ENCODE measurements around the gene PTCHD4.

Gene PTCHD4

DNA sequence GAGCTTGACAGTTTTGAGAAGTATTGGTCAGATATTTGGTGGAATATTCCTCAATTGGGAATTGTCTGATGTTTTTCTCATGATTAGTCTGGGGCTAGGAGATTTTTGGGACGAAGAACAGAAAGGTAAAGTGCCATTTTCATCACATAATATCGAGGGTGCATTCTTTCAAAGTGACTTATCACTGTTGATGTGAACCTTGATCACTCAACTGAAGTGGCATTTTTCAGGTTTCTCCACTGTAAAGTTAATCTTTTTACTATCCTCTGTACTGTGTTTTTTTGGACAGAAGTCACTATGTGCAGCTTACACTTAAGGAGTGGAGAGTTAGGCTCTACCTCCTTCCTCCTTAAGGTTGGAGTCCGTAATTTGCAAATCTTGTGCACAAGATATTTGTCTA lies 39.2 kb downstream of the PTCHD4 start:
- Histone ChIP-seq H3K27ac (ENCODE audit: low read length) (no peak overlapping the region), H3K9ac (ENCODE audit: low read depth, low read length) (no peak overlapping the region), H3K36me3 (ENCODE audit: insufficient read depth, low read depth, low read length) (no peaks in the 10 kb centered on the region), H3K4me1 (ENCODE audit: insufficient read depth, low read length) (peaks cover 10% of the 10 kb centered on the region; the same call in 1 of the 2 replicates), H3K27me3 (ENCODE audit: insufficient read depth, low read length) (peaks cover 40% of the 10 kb centered on the region), H3K4me3 (ENCODE audit: low read length) (no peak overlapping the region), H3K9me3 (ENCODE audit: insufficient read depth, low read depth, low read length) (no peaks in the 10 kb centered on the region)

DNA sequence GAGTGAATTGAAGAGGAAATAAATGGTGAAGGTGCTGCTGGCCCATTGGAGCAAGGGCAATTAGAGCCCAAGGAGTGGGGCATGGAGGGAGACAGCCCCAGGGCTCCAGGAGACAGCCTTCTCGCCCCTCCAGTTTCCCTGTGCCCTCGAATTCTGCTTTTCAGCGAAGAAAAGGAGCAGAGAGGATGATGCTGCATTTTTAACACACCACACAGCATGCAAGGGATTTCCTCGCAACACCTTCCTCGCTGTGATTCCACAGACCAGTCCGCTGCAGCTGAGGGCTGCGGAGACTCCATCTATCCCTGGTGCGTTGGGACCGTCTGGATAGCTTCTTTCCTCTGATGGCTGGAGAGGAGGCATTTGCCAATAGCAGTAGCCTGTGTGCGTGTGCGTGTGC lies 41.7 kb downstream of the PTCHD4 start:
- H3K9ac ChIP-seq (ENCODE audit: low read depth, low read length), result no peak overlapping the region
- H3K36me3 ChIP-seq (ENCODE audit: insufficient read depth, low read depth, low read length), result no peaks in the 10 kb centered on the region
- no peak overlapping the region for H3K27ac ChIP-seq (ENCODE audit: low read length)
- peaks cover 43% of the 10 kb centered on the region for H3K27me3 ChIP-seq (ENCODE audit: insufficient read depth, low read length)
- H3K4me3 ChIP-seq (ENCODE audit: low read length), result peak overlapping the region; percentile 58
- peaks cover 10% of the 10 kb centered on the region; the same call in 1 of the 2 replicates for H3K4me1 ChIP-seq (ENCODE audit: insufficient read depth, low read length)
- H3K9me3 ChIP-seq (ENCODE audit: insufficient read depth, low read depth, low read length), result no peaks in the 10 kb centered on the region

DNA sequence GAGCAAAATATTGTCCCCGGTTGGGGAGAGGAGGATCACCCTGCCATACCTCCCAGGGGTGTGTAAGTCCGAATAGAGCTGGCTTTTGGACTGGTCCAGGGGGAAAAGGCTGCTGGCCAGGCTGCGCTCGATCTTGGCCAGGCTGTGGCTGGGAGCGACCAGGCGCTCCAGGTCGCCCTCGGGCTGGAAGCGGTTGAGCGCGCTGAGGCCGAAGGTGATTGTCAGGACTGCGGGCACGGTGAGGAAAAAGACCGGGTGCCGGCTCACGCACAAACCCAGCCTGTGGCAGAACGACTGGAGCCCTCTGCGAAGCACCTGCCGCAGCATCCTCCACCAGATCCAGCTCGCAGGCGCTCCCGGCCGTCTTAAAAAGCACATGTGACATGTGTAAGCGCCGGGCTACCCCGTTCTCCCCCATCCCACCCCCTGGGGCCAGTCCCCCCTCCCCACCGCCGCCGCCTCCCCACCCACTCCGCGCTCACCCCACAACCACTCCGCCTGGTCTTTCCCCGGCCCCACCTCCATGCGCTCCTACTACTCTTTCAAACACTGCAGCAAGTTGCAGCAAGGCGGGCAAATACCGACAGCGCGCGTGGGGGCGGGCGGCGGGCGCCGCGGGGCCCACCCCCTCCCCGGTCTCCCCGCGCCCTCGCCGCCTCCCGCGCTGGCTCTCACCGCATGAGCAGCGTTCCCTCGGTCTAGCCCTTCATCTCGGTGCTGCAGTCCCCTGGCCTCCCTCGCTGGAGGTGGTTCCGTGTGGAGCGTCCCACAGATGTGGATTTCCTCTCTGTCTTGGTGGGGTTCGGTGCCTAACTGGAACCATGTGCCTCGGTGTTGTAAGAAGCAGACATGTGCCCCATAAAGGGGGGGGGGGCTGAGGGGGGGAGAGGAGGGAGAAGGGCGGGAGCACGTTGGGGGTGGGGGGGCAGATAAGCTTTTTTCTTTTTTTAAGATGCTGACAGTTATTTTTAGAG lies 42.4 kb downstream of the PTCHD4 start:
- Histone ChIP-seq H3K4me3 (ENCODE audit: low read length) (peak overlapping the region; percentile 65), H3K36me3 (ENCODE audit: insufficient read depth, low read depth, low read length) (no peaks in the 10 kb centered on the region), H3K4me1 (ENCODE audit: insufficient read depth, low read length) (peaks cover 4% of the 10 kb centered on the region; the same call in 1 of the 2 replicates), H3K27ac (ENCODE audit: low read length) (no peak overlapping the region), H3K9me3 (ENCODE audit: insufficient read depth, low read depth, low read length) (no peaks in the 10 kb centered on the region), H3K27me3 (ENCODE audit: insufficient read depth, low read length) (peaks cover 43% of the 10 kb centered on the region), H3K9ac (ENCODE audit: low read depth, low read length) (no peak overlapping the region)

DNA sequence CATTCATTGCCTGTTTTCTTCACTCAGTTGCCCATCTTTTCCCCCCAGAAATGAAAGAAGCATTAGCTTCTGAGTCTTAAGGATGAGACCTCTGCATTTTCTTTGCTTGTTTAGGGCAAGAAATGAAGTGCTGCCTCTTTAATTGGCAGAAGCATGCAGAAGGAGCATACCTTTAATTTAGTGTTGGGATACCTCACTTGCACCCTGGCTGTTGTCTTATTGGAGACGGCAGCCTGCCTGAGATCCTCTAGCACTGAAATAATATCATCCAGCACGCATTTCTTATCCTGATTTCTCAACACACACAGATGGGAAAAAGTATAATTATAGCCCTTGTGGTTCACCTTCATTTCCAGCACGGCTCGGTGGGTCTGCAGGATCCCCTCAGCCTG lies 43.1 kb downstream of the PTCHD4 start:
- no peak overlapping the region for H3K9ac ChIP-seq (ENCODE audit: low read depth, low read length)
- peak overlapping the region; percentile 65 for H3K4me3 ChIP-seq (ENCODE audit: low read length)
- no peaks in the 10 kb centered on the region for H3K36me3 ChIP-seq (ENCODE audit: insufficient read depth, low read depth, low read length)
- no peaks in the 10 kb centered on the region for H3K9me3 ChIP-seq (ENCODE audit: insufficient read depth, low read depth, low read length)
- no peak overlapping the region for H3K27ac ChIP-seq (ENCODE audit: low read length)
- H3K27me3 ChIP-seq (ENCODE audit: insufficient read depth, low read length), result peaks cover 43% of the 10 kb centered on the region
- peaks cover 4% of the 10 kb centered on the region; the same call in 1 of the 2 replicates for H3K4me1 ChIP-seq (ENCODE audit: insufficient read depth, low read length)

DNA sequence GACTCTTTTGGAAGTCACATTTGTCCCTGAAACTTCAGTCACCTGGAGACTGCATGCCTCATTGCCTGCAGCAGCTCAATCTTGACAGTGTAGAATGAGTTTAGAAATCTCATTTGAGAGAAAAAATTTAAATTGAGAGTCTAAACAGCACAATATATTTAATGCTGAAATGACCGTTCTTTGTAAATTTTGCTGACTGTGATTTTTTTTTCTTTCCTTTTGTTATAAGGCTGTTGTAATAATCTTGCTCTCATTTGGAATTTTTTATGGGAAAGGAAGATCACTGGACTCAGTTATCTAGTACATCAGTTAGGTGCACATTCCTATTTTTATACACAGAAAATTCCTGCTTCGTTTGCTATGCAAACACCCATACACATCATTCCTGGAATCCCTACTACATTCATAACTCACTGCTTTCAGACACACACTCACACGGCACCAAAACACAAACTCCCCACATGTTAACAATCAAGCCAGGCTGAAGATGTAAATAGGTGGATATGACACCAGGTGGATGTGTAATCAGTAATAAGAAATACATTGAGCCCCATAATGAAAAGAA lies 43.8 kb downstream of the PTCHD4 start:
- H3K27ac ChIP-seq (ENCODE audit: low read length), result no peak overlapping the region
- peaks cover 4% of the 10 kb centered on the region; the same call in 1 of the 2 replicates for H3K4me1 ChIP-seq (ENCODE audit: insufficient read depth, low read length)
- H3K9me3 ChIP-seq (ENCODE audit: insufficient read depth, low read depth, low read length), result no peaks in the 10 kb centered on the region
- peaks cover 43% of the 10 kb centered on the region for H3K27me3 ChIP-seq (ENCODE audit: insufficient read depth, low read length)
- no peak overlapping the region for H3K4me3 ChIP-seq (ENCODE audit: low read length)
- no peaks in the 10 kb centered on the region for H3K36me3 ChIP-seq (ENCODE audit: insufficient read depth, low read depth, low read length)
- H3K9ac ChIP-seq (ENCODE audit: low read depth, low read length), result no peak overlapping the region

DNA sequence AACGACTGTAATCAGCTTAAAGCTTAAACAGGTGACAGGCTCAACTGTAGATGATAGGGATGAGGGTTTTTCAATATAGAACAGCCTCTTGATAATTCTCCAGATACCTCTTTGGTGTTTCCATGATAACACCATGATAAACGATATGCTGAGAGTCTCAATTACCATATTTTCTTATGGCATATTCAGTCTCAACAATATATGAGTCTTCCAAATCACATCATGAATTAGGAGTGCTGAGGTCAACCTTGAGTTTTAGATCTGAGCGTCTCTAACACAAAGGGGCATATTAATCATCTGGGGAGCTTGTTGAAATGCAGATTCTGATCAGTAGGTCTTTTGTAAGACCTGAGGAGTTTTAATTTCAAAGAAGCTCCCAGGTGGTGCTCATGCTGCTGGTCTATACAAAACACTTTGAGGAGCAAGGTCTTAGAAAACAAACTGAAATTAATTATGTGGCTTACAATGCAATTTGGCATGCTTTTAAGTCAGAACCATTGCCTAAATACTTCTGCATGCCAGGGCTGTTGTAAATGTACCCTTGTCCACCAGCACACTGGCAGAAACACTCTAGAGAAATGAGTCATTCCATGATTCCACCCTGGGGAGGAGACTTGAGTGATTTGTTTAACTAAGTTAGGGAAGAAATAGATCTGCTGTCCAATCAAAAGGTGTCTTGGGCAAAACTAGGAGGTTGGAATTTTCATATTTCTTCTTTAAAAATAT lies 49.6 kb downstream of the PTCHD4 start:
- H3K27ac ChIP-seq (ENCODE audit: low read length), result no peak overlapping the region
- H3K27me3 ChIP-seq (ENCODE audit: insufficient read depth, low read length), result no peaks in the 10 kb centered on the region; the same call in 1 of the 2 replicates
- peaks cover 8% of the 10 kb centered on the region; the same call in 1 of the 2 replicates for H3K4me1 ChIP-seq (ENCODE audit: insufficient read depth, low read length)
- H3K4me3 ChIP-seq (ENCODE audit: low read length), result 0 out of 2 replicates have a peak overlapping the region, but pooled peaks have one; percentile 10
- no peaks in the 10 kb centered on the region for H3K9me3 ChIP-seq (ENCODE audit: insufficient read depth, low read depth, low read length)
- H3K36me3 ChIP-seq (ENCODE audit: insufficient read depth, low read depth, low read length), result no peaks in the 10 kb centered on the region
- H3K9ac ChIP-seq (ENCODE audit: low read depth, low read length), result no peak overlapping the region

All from iPS-20b (cell line).